Left ventricle myocardium inferior (tissue), 1 donor: ENCODE measurements around the gene CLCF1. TPM values are rescaled to one million over a fixed set of nuclear protein-coding genes. Genes with fewer than 3 reads are reported as not detected.
A peak's percentile ranks its signal among the peaks of the same experiment; 100 is the strongest.

Experiments
- DNase-seq: peaks from one replicate; pipeline ENCODE4 v3.0.0-alpha.2; 2020
- H3K27ac ChIP-seq: fragments of 200-600 bp; replicated peaks from 2 replicates; pipeline ENCODE4 v1.8.0; 2021
- H3K27me3 ChIP-seq: fragments of 200-600 bp; 2 replicates; pipeline ENCODE4 v1.8.0; 2021; ENCODE audit warnings: low read depth
- H3K36me3 ChIP-seq: fragments of 200-600 bp; 2 replicates; pipeline ENCODE4 v1.8.0; 2021
- H3K4me1 ChIP-seq: fragments of 200-600 bp; 2 replicates; pipeline ENCODE4 v1.8.0; 2021
- H3K4me3 ChIP-seq: fragments of 200-600 bp; 2 replicates; pipeline ENCODE4 v1.8.0; 2021; ENCODE audit warnings: mild to moderate bottlenecking, moderate library complexity
- H3K9me3 ChIP-seq: fragments of 200-600 bp; replicated peaks from 2 replicates; pipeline ENCODE4 v1.8.0; 2021
- intact Hi-C: fragments of 100-400 bp; cut with micrococcal nuclease; formaldehyde crosslinking; loops from one replicate; pipeline ENCODE4 v1.11.0; 2022
- total RNA-seq: library from RNA; stranded (reverse); fragmentation: NEBNext Ultra II Directional; extraction: Animal tissue kit (Norgen Biotek cat#: 25700); gene quantifications from one replicate; pipeline ENCODE4 v1.2.1, GENCODE V29; 2021
- TF ChIP-seq, protein P1 (sequence below): fragments of 200-600 bp; IDR thresholded peaks from 2 replicates; pipeline ENCODE4 v1.8.0; 2021; ENCODE audit warnings: antibody characterized with exemption, mild to moderate bottlenecking, borderline replicate concordance
- donor health status: DM: no; HTN: yes; CAD: no; lungs with severe emphysema.

CLCF1 gene
- total RNA-seq, 1 donor from 2014 or later = 0.82 TPM

DNA sequence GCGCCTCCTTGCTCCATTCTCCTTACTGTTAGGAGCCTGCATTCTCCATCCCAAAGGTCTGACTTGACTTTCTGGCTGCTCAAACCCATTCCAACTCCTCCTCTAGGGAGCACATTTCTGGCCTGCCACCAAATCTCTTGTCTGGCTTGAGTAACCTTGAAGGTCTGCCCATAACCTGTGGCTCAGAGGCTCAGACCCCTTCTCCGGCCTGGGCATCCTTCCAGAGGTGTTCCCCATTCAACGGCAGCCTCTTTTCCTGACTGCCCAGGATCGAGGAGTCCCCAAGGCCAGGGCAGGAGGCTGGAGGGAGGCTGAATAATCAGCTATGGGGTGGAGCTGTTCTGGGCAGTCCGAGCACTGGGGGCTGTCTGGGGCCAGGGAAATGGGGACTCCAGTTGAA lies 20.6 kb upstream of the CLCF1 start:
- H3K4me1 ChIP-seq = peaks cover 49% of the 10 kb centered on the region

DNA sequence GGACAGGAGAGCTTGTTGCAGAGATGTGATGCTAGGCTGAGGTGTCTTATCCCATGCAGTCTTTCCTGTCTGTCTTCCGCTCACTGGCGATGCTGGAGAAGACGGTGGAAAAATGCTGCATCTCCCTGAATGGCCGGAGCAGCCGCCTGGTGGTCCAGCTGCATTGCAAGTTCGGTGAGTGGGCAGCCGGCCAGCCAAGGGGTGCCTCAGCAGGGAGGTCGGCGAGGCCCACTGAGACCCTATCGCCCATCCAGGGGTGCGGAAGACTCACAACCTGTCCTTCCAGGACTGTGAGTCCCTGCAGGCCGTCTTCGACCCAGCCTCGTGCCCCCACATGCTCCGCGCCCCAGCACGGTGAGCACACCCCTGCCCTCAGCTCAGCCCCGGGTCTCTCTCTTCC lies 20.0 kb upstream of the CLCF1 start:
- peaks cover 38% of the 10 kb centered on the region for H3K36me3 ChIP-seq
- TF ChIP-seq, protein P1, sequence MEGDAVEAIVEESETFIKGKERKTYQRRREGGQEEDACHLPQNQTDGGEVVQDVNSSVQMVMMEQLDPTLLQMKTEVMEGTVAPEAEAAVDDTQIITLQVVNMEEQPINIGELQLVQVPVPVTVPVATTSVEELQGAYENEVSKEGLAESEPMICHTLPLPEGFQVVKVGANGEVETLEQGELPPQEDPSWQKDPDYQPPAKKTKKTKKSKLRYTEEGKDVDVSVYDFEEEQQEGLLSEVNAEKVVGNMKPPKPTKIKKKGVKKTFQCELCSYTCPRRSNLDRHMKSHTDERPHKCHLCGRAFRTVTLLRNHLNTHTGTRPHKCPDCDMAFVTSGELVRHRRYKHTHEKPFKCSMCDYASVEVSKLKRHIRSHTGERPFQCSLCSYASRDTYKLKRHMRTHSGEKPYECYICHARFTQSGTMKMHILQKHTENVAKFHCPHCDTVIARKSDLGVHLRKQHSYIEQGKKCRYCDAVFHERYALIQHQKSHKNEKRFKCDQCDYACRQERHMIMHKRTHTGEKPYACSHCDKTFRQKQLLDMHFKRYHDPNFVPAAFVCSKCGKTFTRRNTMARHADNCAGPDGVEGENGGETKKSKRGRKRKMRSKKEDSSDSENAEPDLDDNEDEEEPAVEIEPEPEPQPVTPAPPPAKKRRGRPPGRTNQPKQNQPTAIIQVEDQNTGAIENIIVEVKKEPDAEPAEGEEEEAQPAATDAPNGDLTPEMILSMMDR = no peak
- intact Hi-C loops = loop anchor here (10.0 kb wide), 1 partner anchor 111 kb away; the partner anchor contains the start of genes CDK2AP2 and PITPNM1
- H3K27me3 ChIP-seq = no peaks in the 10 kb centered on the region
- peaks cover 43% of the 10 kb centered on the region for H3K4me1 ChIP-seq
- no peaks in the 10 kb centered on the region for H3K9me3 ChIP-seq
- DNase-seq = no peak
- H3K27ac ChIP-seq = no peak overlapping the region
- no peak overlapping the region for H3K4me3 ChIP-seq

More for the DNA sequence above, 20.6 kb upstream of the CLCF1 start:
- Histone ChIP-seq H3K27me3 (no peaks in the 10 kb centered on the region), H3K4me3 (no peak overlapping the region), H3K27ac (no peak overlapping the region), H3K9me3 (no peaks in the 10 kb centered on the region), H3K36me3 (peaks cover 44% of the 10 kb centered on the region)
- TF ChIP-seq, protein P1 = no peak
- DNase-seq = no peak
- intact Hi-C loops = loop anchor here (10.0 kb wide), 1 partner anchor 111 kb away; the partner anchor contains the start of genes CDK2AP2 and PITPNM1

DNA sequence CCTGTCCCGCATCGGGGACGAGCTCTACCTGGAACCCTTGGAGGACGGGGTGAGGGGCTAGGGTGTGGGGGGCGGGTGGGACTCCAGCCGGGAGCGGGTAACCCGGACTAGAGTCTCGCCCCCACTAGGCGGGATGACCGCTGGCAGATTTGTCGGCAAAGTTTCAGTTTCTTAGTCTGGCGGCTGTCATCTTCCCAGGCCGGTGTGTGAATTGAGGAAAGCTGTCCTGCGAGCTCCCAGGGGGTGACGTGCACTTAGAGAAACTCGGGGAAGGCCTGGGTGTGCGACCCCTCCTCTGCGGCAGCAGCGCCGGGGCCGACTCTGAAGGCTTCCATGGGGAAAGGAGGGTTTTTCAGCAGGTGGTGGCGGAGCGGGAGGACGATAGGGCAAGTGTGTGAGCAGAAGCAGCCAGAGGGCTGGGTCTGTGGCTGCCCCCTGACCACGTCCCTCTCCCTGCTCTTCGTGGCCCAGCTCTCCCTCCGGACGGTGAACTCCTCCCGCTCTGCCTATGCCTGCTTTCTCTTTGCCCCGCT lies 18.9 kb upstream of the CLCF1 start:
- TF ChIP-seq, protein P1 = no peak
- peaks cover 32% of the 10 kb centered on the region for H3K4me1 ChIP-seq
- H3K4me3 ChIP-seq = peak overlapping the region; percentile 92
- no peaks in the 10 kb centered on the region for H3K9me3 ChIP-seq
- H3K27ac ChIP-seq = peak overlapping the region; percentile 89
- DNase-seq = no peak
- H3K27me3 ChIP-seq = no peaks in the 10 kb centered on the region
- intact Hi-C loops = loop anchor here (10.0 kb wide), 1 partner anchor 113 kb away; the partner anchor contains the start of genes CDK2AP2 and PITPNM1
- peaks cover 27% of the 10 kb centered on the region for H3K36me3 ChIP-seq

DNA sequence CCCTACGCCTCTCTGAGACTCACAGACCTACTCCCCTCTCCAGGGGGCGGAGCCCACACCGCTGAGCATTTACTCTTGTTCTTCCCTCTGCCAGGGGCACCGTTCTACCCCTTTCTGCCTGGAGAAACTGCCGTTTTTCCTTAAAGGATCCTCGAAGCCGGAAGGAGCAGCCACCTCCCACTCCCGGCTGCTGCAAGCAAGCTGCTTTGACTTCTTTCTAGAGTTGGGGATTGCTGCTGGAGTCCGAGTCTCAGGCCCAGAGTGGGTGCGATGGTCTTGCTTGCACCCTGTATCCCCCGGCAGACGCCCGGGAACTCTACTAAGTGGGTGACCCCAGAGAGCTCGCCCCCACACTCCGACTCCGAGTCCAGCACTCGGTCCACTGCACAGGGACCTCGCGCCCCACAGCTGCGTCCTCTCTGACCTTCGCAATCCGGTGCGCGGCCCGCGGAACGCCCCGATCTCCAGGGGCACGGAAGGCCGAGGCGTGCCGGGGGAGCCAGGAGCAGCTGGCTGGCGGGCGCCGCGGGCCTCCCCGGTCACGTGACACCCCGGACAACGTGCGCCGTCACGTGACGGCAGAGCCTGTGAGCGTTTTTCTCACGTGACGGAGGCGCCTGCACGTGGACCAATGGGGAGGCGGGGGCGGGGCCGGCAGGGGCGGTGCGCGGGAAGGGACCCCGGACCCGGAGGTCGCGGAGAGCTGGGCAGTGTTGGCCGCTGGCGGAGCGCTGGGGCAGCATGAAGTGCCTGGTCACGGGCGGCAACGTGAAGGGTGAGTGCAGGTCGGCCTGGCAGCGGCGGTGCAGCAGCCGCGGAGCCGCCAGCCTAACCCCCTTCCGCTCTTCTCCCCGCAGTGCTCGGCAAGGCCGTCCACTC lies 18.1 kb upstream of the CLCF1 start, which contains the start of gene RAD9A:
Gene RAD9A (plus strand): TSS at position 683 of the 879 bp plus-strand sequence. CDS start 59 bp downstream, at position 742.
- no peaks in the 10 kb centered on the region for H3K27me3 ChIP-seq
- H3K27ac ChIP-seq = peak within 1 kb of the TSS; percentile 89
- peaks cover 19% of the 10 kb centered on the region for H3K36me3 ChIP-seq
- DNase-seq = peak; percentile 97
- peak within 1 kb of the TSS; percentile 92 for H3K4me3 ChIP-seq
- intact Hi-C loops = loop anchor here (10.0 kb wide), 1 partner anchor 113 kb away; the partner anchor contains the start of genes CDK2AP2 and PITPNM1
- TF ChIP-seq, protein P1 = no peak
- peaks cover 24% of the 10 kb centered on the region for H3K4me1 ChIP-seq
- no peaks in the 10 kb centered on the region for H3K9me3 ChIP-seq

DNA sequence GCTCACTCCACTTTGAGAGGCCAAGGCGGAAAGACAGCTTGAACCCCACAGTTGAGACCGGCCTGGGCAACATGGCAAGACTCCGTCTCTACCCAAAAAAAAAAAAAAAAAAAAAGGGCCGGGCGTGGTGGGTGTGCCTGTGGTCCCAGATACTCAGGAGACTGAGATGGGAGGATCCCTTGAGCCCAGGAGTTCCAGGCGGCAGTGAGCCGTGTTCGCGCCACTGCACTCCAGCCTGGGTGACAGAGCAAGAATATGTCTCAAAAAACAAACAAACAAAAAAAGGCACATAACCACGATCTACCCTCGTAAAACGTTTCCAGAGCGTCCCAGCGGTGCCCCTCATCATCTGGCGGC lies 17.5 kb upstream of the CLCF1 start:
- intact Hi-C loops = loop anchor here (10.0 kb wide), 1 partner anchor 114 kb away; the partner anchor contains the start of genes CDK2AP2 and PITPNM1
- DNase-seq = no peak

More for the DNA sequence above, 17.5 kb upstream of the CLCF1 start:
- Histone ChIP-seq H3K27me3 (no peaks in the 10 kb centered on the region), H3K27ac (peak overlapping the region; percentile 89), H3K9me3 (no peaks in the 10 kb centered on the region), H3K36me3 (peaks cover 13% of the 10 kb centered on the region), H3K4me3 (peak overlapping the region; percentile 92), H3K4me1 (peaks cover 24% of the 10 kb centered on the region)
- TF ChIP-seq, protein P1 = no peak
